Measurements from ENCODE around the gene KLHL8. TPM values are rescaled to one million over a fixed set of nuclear protein-coding genes. Genes with fewer than 3 reads are reported as not detected.

Gene KLHL8
- total RNA-seq, 1 donor from 2014 or later: 5.4 TPM

- intact Hi-C loops (cut with DNase I): no loop called here
- H3K36me3 ChIP-seq: no peaks in the 10 kb centered on the region
- H3K4me1 ChIP-seq: no peaks in the 10 kb centered on the region
- TF ChIP-seq CTCF (IDR thresholded peaks at IDR 0.05): no peak
- no peak overlapping the region for H3K27ac ChIP-seq
- DNase-seq (ENCODE audit: low spot score in 2 of 2): no peak
- H3K4me3 ChIP-seq: no peak overlapping the region
- no peaks in the 10 kb centered on the region for H3K9me3 ChIP-seq
- H3K27me3 ChIP-seq: no peaks in the 10 kb centered on the region
These were observed 40.1 kb upstream of the KLHL8 start for GRCh38 chr4:87260477-87260876.

GRCh38 chr4:87258677-87259076 lies 38.3 kb upstream of the KLHL8 start:
- no peak overlapping the region for H3K4me3 ChIP-seq
- TF ChIP-seq CTCF (IDR thresholded peaks at IDR 0.05): no peak

GRCh38 chr4:87257523-87257922 lies 37.1 kb upstream of the KLHL8 start:
- H3K36me3 ChIP-seq: no peaks in the 10 kb centered on the region
- intact Hi-C loops (cut with DNase I): no loop called here
- H3K4me1 ChIP-seq: no peaks in the 10 kb centered on the region
- no peak for TF ChIP-seq CTCF (IDR thresholded peaks at IDR 0.05)
- no peak overlapping the region for H3K27ac ChIP-seq
- no peak overlapping the region for H3K4me3 ChIP-seq
- H3K9me3 ChIP-seq: no peaks in the 10 kb centered on the region
- no peaks in the 10 kb centered on the region for H3K27me3 ChIP-seq
- DNase-seq (ENCODE audit: low spot score in 2 of 2): no peak

More at GRCh38 chr4:87258677-87259076, 38.3 kb upstream of the KLHL8 start:
- Histone ChIP-seq H3K4me1 (no peaks in the 10 kb centered on the region), H3K36me3 (no peaks in the 10 kb centered on the region), H3K27ac (no peak overlapping the region), H3K9me3 (no peaks in the 10 kb centered on the region), H3K27me3 (no peaks in the 10 kb centered on the region)
- no peak for DNase-seq (ENCODE audit: low spot score in 2 of 2)
- intact Hi-C loops (cut with DNase I): no loop called here

GRCh38 chr4:87255755-87256154 lies 35.3 kb upstream of the KLHL8 start:
- TF ChIP-seq CTCF (IDR thresholded peaks at IDR 0.05): no peak
- Histone ChIP-seq H3K27me3 (no peaks in the 10 kb centered on the region), H3K36me3 (no peaks in the 10 kb centered on the region), H3K4me1 (no peaks in the 10 kb centered on the region), H3K4me3 (no peak overlapping the region), H3K9me3 (no peaks in the 10 kb centered on the region), H3K27ac (no peak overlapping the region)
- intact Hi-C loops (cut with DNase I): no loop called here
- no peak for DNase-seq (ENCODE audit: low spot score in 2 of 2)

- intact Hi-C loops (cut with DNase I): no loop called here
- no peak for TF ChIP-seq CTCF (IDR thresholded peaks at IDR 0.05)
- no peaks in the 10 kb centered on the region for H3K27me3 ChIP-seq
- no peak overlapping the region for H3K27ac ChIP-seq
- H3K4me3 ChIP-seq: no peak overlapping the region
- H3K4me1 ChIP-seq: no peaks in the 10 kb centered on the region
- no peak for DNase-seq (ENCODE audit: low spot score in 2 of 2)
- H3K36me3 ChIP-seq: no peaks in the 10 kb centered on the region
- no peaks in the 10 kb centered on the region for H3K9me3 ChIP-seq
These were observed 30.7 kb upstream of the KLHL8 start for GRCh38 chr4:87251106-87251505.

- DNase-seq (ENCODE audit: low spot score in 2 of 2): no peak
- no peak overlapping the region for H3K27ac ChIP-seq
- intact Hi-C loops (cut with DNase I): no loop called here
- no peaks in the 10 kb centered on the region for H3K27me3 ChIP-seq
- H3K4me1 ChIP-seq: no peaks in the 10 kb centered on the region
- TF ChIP-seq CTCF (IDR thresholded peaks at IDR 0.05): no peak
- H3K36me3 ChIP-seq: no peaks in the 10 kb centered on the region
- H3K9me3 ChIP-seq: no peaks in the 10 kb centered on the region
- no peak overlapping the region for H3K4me3 ChIP-seq
These were observed 29.9 kb upstream of the KLHL8 start for GRCh38 chr4:87250294-87250693.
